ENCODE data around the gene XAF1.
"Not testable (repeated sequence)": the region's sequence is repeated elsewhere in the genome, so short reads cannot be mapped to it uniquely, and the experiment has no call there.

XAF1 gene, protein sequence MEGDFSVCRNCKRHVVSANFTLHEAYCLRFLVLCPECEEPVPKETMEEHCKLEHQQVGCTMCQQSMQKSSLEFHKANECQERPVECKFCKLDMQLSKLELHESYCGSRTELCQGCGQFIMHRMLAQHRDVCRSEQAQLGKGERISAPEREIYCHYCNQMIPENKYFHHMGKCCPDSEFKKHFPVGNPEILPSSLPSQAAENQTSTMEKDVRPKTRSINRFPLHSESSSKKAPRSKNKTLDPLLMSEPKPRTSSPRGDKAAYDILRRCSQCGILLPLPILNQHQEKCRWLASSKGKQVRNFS

DNA sequence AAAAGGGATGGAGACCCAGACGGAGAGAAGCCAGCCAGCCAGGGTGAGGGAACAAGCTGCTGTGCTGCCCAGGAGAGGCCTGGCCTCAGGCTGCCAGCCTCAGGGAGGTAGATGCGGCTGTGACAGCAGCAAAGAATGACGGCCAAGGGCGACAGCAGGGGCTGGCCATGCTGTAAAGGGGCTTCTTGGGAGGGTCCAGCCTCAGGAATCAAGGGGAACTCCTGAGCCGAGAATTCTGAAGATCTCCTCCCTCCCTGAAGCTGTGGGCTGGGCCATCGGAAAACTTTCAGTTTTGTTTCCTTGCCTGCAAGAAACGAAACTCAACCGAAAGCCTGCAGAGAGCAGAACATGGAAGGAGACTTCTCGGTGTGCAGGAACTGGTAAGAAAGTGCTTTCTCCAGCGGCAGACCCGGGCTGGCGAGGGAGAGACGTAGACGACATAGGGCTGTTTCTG lies at the start of gene XAF1:
TSS of gene XAF1 (plus strand) at position 316 of the 454 bp plus-strand sequence. CDS start at position 349, 33 bp downstream.
- DNase-seq, result no peak

DNA sequence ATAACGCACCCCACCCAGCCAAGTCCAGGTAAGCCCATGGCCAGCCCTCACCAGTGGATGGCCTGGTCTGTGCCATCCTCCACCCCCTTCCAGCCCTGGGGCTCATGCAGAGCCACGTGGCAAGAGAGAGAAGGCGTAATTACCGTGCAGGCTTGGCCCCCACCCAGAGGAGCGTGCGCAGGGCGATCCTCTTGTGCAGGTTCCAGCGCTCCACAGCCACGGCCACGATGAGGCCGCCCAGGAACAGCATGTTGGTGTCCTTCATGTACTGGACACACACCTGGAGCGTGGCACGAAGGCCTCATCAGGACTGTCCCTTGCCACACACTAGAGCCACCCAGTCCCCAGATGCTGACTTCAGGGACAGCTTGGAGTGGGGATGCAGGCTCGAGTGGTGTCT lies 49.3 kb upstream of the XAF1 start:
- DNase-seq, result no peak

GRCh38 chr17:6706996-6707395 lies 48.9 kb upstream of the XAF1 start:
- DNase-seq, result no peak

DNA sequence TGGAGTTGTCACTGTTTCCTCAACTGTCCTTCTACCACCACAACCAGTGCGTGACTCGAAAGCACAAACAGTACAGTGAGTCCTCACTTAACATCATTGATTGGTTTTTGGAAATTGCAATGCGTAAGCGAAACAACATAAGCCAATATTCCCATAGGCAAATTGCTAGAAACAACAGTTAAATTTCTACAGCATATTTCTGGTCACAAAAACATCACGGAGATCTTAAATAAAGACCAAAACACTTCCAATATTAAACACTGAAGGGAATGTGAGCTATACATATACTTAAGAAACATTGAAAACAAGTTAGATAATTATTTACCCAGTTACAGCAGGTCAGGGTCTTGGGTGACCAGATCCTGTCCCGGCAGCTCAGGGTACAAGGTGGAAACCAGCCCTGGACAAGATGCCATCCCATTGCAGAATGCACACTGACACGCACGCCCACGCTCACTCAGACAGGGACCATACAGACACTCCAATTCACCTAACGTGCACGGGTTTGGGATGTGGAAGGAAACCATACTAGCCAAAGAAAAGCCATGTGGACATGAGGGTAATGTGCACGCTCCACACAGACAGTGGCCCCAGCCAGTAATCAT lies 47.4 kb upstream of the XAF1 start:
- no peak for DNase-seq

GRCh38 chr17:6710317-6710716 lies 45.5 kb upstream of the XAF1 start:
- DNase-seq, result no peak

GRCh38 chr17:6711081-6711674 lies 44.7 kb upstream of the XAF1 start:
- no peak for DNase-seq

- DNase-seq, result no peak
Observed at GRCh38 chr17:6711681-6712057, 44.2 kb upstream of the XAF1 start.

DNA sequence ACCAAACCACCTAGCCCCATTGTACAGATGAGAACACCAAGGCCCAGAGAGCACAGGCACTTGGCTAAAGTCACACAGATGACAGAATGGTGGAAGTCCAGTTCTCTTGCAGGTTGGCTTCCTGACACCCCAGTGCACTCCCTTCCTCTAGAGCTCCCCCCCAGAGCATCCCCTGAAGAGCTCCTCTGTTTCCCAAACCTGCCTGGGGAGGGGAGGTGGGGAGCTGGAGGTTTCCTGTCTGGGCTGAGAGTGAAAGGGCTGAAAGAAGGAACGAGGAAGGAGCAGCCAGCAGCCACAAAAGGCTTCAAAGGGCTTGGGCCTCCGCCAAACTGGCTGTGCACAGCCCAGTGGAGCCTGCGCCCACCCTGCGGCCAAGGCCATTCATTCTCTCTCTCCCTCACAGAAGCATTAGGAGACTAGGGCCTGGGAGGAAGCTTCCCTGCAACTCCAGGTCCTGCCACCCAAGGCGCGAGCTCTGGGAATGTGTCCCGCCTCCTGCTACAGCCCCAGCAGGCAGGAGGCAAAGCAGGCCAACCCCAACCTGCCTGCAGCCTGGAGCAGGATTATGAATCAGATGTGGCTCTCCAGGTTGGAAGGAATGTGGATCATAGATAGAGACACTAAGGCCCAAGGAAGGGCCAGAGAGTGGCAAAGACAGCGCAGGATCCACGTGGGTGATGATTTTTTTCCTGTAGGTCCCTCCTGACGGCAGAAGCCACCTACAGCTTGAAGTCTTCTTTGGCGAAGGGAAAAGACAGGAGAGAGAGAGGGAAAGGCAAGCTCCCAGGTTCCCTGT lies 43.6 kb upstream of the XAF1 start:
- no peak for DNase-seq

GRCh38 chr17:6712854-6713129 lies 43.1 kb upstream of the XAF1 start:
- DNase-seq, result no peak

- no peak for DNase-seq
Observed at GRCh38 chr17:6713130-6713917, 42.5 kb upstream of the XAF1 start, which contains the start of gene SLC13A5. Gene SLC13A5, minus strand, starts transcription at chr17:6713369. Its CDS starts 36 bp downstream, at chr17:6713333.

- no peak for DNase-seq
Observed at GRCh38 chr17:6713918-6714271, 42.0 kb upstream of the XAF1 start.

DNA sequence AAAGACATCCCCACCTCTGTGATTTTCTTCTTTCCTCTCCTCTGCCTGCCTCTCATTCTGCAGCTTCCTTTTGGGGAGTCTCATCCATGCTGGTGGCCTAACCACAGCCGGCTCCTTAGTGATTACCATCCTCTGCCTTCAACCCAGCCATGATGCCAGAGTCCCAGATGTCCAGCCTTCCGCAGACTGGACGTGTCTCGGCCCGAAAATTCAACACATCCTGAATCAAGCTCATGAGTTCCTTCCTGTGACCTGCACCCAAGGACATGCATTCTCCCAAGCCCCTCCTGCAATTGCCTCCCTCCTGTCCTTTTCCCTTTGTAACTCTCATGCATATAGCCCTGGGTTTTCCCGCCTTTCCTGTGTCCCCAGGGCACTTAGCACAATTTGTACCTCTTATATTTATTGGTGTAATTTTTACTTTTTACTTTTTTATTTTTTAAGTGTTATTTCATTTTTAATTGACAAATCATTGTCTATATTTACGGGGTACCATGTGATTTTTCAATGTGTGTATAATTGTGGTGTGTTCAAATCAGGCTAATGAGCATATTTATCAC lies 41.5 kb upstream of the XAF1 start:
- DNase-seq, result no peak

- DNase-seq, result no peak
Observed at GRCh38 chr17:6716736-6717135, 39.1 kb upstream of the XAF1 start.

- no peak for DNase-seq
Observed at GRCh38 chr17:6721744-6722143, 34.1 kb upstream of the XAF1 start.

DNA sequence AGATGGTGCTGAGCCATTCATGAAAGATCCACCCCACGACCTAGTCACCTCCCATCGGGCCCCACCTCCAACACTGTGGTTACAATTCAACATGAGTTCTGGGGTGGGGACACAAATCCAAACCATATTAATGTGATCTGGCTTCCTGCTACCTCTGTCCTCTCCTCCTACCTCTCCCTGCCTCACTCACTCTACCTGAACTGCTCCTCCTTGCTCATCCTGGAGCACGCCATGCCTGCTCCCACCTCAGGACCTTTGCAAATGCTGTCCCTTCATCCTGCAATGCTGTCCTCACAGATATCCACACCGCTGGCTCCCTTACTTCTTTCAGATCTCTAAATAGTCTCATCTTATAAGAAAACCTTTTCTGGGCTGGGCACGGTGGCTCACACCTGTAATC lies 31.8 kb upstream of the XAF1 start:
- DNase-seq, result no peak

- no peak for DNase-seq
Observed at GRCh38 chr17:6729531-6729930, 26.3 kb upstream of the XAF1 start.

DNA sequence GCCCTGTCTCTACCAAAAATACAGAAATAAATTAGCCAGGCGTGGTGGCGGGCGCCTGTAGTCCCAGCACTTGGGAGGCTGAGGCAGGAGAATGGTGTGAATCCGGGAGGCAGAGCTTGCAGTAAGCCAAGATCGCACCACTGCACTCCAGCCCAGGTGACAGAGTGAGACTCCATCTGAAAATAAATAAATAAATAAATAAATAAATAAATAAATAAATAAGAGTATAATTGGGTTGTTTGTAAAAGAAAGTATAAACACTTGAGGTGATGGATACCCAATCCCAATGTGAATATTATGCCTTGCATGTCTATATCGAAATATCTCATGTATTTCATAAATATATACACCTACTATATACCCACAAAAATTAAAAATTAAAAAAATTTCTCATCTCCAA lies 9.2 kb upstream of the XAF1 start:
- DNase-seq, result not testable (repeated sequence)

DNA sequence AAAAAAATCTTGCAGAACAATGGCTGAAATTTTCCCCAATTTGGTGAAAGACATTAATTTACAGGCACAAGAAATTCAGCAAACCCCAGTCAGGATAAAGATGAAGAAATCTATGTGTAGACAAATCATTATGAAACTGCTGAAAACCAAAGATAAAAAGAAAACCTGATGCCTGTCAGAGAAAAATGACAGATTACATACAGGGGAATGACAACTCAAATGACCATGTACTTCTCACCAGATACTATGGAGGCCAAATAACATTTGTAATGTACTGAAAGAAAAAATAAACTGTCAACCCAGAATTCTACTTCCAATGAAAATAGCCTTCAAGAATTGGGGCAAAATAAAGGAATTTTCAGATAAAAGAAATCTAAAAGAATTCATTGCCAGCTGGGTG lies 7.2 kb upstream of the XAF1 start:
- no peak for DNase-seq

- DNase-seq, result no peak
Observed at GRCh38 chr17:6749519-6749918, 6.3 kb upstream of the XAF1 start.

- no peak for DNase-seq
Observed at GRCh38 chr17:6752068-6752909, 3.6 kb upstream of the XAF1 start.

DNA sequence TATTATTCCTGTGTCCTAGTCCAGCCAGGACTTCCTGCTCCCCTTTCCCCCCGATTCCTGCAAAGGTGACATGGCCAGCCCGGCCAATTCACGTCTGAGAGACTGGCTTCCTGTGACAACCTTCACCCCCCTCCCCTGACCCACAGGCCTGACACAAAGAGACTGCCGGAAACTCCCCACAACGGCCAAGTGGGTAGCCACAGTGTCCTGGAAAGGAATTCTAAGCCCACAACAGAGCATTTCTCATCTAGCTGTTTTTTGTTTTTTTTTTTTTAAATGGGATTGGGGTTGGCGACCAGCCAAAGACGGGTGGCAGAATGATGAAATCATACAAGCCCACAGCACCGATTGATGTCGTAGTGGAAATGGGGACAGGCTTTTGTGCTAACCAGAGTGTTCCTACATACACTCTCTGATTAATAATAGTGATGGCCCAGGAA lies 2.8 kb upstream of the XAF1 start:
- DNase-seq, result no peak

- no peak for DNase-seq
Observed at GRCh38 chr17:6753546-6753945, 2.3 kb upstream of the XAF1 start.

All from SHP77 treated with DMSO at 0.1 percent for 48 hours (cell line).